Activated CD4-positive, CD25-positive, alpha-beta regulatory T cell (primary cell): ENCODE measurements around the gene CENPT.

Source experiments
- DNase-seq, 4 experiments: peaks; one replicate each; lab custom pipeline; 2025; lab: John Stamatoyannopoulos, UW

The CENPT gene, protein sequence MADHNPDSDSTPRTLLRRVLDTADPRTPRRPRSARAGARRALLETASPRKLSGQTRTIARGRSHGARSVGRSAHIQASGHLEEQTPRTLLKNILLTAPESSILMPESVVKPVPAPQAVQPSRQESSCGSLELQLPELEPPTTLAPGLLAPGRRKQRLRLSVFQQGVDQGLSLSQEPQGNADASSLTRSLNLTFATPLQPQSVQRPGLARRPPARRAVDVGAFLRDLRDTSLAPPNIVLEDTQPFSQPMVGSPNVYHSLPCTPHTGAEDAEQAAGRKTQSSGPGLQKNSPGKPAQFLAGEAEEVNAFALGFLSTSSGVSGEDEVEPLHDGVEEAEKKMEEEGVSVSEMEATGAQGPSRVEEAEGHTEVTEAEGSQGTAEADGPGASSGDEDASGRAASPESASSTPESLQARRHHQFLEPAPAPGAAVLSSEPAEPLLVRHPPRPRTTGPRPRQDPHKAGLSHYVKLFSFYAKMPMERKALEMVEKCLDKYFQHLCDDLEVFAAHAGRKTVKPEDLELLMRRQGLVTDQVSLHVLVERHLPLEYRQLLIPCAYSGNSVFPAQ

DNA sequence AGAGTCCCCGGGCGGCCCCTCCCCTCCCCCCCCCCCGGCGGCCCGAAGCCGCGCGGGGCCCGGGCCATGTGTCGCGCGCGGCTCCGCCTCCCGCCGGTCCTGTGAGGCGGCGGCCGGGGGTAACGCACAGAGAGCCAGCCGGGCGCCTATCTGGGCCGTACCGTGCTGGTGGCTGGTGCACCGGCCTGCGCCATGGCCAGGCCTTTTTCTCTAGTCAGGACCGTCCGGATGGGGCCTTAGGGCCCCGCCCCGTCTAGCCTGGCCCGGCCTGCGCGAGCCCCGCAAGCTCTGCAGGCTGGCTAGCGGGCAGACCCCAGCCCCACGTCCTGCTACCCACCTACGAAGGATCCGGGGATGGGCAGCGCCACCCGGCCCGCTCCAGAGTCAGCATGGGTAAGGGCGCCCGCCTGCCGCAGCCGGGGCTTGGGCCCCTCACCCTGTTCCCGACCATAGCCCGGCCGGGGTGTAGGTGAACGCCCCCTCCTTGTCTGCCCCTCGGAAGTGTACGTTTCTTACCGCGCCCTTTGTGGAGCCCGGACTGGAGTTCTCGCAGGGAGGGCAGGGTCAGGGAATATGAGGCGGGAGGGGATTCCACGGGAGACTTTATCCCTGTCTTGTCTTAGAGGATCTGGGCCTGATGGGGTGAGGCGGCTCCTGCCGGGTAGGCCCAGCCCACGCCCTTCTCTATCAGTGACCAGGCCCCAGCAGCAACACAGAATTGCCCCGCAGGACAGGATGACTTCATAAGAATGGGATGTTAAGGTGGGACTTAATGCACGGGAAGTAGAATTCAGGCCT is at the start of gene CENPT:
CENPT (minus strand) TSS at position 630 of the 798 bp plus-strand sequence. CDS start 13,834 bp downstream, outside the sequence.
- DNase-seq: peak in 2 of 4 experiments; percentile 68 to 70

GRCh38 chr16:67897231-67897630 is 49.7 kb upstream of the CENPT start:
- DNase-seq: no peak

DNA sequence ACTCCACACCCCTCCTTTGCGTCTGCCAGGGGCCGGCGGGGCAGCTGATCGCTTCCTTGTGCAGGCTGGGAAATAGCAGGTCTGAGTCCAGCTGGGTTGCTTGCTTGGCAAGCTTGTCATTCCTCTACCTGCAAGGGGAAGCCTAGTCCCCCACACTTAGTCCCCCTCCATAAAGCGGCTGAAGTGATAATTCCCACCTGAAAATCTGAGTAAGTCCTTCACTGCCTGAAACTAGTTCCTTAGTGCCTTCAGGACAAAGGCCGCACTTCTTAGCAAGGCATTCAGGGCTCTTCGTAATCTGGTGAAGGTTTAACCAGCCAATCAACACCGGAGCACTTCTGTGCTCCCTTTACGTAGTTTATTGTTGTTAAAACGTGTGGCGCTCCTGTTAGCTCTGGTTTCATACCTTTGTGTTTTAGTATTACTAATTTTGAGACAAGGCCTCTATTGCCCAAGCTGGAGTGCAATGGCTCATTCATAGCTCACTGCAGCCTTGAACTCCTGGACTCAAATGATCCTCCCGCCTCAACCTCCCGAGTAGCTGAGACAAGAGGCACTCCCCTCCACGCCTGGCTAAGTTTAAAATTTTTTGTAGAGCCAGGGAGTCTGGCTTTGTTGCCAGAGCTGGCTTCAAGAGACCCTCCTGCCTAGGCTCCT is 46.4 kb upstream of the CENPT start:
- DNase-seq: no peak

DNA sequence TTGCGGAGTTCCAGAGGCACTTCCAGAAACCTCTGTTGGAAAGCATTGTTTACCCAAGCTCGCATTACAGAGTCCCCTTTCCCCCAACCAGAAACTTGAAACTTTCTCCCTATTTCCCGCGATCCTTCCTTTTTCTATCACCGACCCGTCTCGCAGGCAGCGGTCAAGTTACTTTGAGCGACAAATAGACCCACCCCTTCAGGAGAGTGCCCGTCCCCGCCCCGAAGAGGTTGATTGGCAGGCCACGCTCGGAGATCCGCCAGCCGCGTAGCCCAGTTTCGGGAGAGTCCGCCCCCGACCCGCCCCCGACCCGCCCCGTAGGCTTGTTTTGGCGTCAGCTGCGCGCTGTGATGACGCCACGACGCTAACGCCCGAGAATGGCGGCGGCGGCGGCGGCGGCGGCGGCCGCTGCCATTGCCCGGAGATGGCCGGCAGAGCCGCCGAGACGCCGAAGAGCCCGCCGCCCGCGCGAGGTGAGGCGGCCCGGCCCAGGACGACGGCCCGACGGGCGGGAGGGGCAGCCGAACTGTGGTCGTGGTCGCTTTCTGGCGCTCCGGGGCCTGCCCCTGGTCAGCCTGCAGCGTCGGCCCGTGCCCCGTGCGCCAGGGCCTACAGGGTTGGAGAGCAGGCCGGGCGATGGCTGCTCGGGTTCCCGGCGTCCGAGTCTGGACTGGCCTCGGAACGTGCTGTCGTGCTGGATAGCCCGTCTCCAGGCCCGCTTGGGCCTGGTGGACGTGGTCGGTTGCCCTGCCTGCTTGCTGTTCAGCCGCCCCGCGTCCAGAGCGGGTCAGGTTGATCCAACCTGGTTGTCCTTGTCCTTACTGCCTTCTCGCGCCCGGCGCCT is 45.6 kb upstream of the CENPT start, which contains the start of gene PSKH1:
PSKH1 (plus strand) TSS at position 356 of the 844 bp plus-strand sequence. CDS start 15,496 bp downstream, outside the sequence.
- DNase-seq: peak; percentile 91 to 96 (median 93)

GRCh38 chr16:67892375-67892774 is 44.9 kb upstream of the CENPT start:
- DNase-seq: no peak

DNA sequence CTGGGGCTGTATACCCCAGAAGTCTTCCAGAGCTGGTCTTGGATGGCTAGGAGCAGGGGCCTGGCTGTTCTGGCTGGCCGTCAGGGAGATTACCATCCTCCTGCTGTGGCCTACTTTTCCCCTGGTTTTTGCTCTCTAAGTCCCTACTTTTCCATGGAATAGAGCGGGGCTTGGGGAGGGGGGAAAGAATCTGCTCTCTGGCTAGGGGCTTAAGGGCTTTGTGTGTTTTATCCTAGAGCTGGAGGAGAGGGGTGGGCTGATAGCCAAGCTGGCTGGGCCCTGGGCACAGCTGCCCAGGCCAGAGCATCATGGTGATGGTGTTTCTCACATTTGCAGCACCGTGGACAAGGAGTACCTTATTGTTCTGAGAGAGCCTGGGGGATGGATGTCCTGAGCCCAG is 40.8 kb upstream of the CENPT start:
- no peak for DNase-seq

DNA sequence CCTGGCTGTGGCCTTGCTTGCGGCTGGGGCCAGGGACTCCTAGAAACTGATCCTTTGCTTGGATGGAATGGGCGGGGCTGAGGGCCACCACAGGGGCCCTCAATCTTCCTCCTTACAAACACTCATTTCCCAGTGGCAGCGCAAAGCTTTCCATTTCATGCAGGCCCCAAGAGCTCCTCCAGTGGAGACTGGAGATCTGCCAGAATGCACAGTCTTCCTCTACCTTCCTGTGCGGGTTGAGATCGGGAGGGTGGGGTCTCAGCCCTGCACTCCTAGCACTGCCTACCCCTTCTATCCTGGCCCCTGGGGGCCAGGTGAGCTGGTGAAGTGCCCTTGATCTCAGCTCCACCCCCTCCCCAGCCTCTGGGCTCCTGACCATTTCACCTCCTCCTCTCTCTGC is 38.9 kb upstream of the CENPT start:
- DNase-seq: no peak

GRCh38 chr16:67885976-67886375 is 38.5 kb upstream of the CENPT start:
- DNase-seq: no peak

DNA sequence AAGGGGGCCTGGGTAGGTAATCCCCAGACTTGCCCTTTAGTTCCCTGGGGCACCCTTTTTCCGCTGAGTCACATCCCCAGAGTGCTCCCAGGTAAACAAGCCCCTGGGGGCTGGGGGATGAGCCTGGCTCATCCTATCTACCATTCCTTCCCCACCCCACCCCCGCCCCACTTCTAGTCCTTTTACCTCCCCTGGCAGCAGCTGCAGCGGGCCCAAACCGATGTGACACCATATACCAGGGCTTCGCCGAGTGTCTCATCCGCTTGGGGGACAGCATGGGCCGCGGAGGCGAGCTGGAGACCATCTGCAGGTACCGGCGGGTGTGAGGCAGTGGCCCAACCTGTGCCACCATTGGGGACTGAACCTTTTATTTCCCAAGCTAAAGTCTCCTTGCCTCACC is 38.1 kb upstream of the CENPT start:
- DNase-seq: no peak

DNA sequence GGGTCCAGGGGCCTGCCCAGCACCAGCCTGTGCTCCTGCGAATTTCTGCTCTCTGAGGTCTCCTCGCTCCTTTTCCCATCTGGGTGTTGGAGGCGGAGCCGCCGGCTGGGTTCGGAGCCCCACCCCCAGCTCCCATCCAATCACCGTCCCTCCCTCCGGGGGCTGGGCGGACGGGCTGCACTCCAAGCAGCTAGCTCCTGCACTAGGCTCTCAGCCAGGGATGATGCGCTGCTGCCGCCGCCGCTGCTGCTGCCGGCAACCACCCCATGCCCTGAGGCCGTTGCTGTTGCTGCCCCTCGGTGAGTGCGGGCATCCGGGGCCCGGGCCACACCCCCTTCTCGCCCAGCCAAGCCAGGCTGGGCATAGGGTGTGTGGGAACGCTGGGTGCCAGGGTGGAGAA is 37.2 kb upstream of the CENPT start, which contains the start of gene NRN1L:
NRN1L (plus strand) TSS at position 202 of the 400 bp plus-strand sequence; CDS start at position 221, 19 bp downstream.
- no peak for DNase-seq

- peak; percentile 55 to 70 (median 60) for DNase-seq
Measured at GRCh38 chr16:67883872-67884261, 36.4 kb upstream of the CENPT start.

- no peak for DNase-seq
Measured at GRCh38 chr16:67883146-67883871, 35.8 kb upstream of the CENPT start.

GRCh38 chr16:67882374-67883145 is 35.1 kb upstream of the CENPT start:
- no peak for DNase-seq

GRCh38 chr16:67881621-67882161 is 34.2 kb upstream of the CENPT start:
- DNase-seq: no peak

DNA sequence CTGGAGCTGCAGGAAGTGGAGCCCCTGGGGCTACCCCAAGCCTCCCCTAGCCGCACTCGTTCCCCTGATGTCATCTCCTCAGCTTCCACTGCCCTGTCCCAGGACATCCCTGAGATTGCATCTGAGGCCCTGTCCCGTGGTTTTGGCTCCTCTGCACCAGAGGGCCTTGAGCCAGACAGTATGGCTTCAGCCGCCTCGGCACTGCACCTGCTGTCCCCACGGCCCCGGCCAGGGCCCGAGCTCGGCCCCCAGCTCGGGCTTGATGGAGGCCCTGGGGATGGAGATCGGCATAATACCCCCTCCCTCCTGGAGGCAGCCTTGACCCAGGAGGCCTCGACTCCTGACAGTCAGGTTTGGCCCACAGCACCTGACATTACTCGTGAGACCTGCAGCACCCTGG is 33.1 kb upstream of the CENPT start:
- DNase-seq: no peak

GRCh38 chr16:67879936-67880335 is 32.4 kb upstream of the CENPT start:
- DNase-seq: no peak

DNA sequence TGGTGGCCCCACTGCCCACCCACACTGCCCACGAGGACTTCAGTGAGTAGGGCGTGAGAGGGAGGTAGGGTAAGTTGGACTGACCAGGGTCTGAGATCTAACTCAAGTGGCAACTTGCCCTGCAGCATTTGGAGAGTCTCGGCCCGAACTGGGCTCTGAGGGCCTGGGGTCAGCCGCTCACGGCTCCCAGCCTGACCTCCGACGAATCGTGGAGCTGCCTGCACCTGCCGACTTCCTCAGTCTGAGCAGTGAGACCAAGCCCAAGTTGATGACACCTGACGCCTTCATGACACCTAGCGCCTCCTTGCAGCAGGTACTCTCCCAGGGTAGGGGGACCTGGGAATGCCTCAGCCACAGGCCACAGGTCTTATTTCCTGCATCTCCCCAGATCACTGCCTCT is 32.0 kb upstream of the CENPT start:
- no peak for DNase-seq

DNA sequence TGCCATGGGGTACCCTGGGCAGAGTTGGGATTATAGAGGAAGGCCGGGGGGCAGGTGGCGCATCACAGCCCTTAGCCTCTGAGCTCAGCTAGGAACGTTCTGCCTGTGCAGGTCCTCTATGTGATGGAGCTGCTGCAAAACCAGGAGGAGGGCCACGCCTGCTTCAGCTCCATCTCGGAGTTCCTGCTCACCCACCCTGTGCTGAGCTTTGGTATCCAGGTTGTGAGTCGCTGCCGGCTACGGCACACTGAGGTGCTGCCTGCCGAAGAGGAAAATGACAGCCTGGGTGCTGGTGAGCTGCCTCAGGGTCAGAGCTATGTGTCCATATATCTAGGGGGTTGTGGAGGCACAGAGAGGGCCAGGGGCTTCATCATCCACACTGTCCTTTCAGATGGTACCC is 31.4 kb upstream of the CENPT start:
- DNase-seq: no peak

GRCh38 chr16:67878232-67878631 is 30.7 kb upstream of the CENPT start:
- no peak for DNase-seq
